Measurements from ENCODE around the gene PEX26. TPM values are rescaled to one million over a fixed set of nuclear protein-coding genes. Genes with fewer than 3 reads are reported as not detected.

PEX26 gene
- total and polyA plus RNA-seq, 2 donors (not counting 1 experiment from before 2014, with no cell fraction given), result 10.9 to 33.4 TPM

- H3K27ac Mint-ChIP-seq, result peak overlapping the region; percentile 0
- Histone ChIP-seq H3K36me3 (replicated peaks in 1 of 2; ENCODE audit: control extremely low read depth in 1 of 2, control insufficient read depth in 1 of 2, extremely low read depth in 1 of 2, insufficient read depth in 2 of 2, low read length in 1 of 2) (no peaks in the 10 kb centered on the region), H3K9ac (ENCODE audit: low read length) (no peak overlapping the region), H3K9me3 (ENCODE audit: control extremely low read depth in 1 of 3, control insufficient read depth in 2 of 3, insufficient read depth in 1 of 3, low read length in 2 of 3) (no peaks in the 10 kb centered on the region), H3K4me2 (replicated peaks; ENCODE audit: low read depth, low read length, poor library complexity, severe bottlenecking) (no peak overlapping the region), H3K27me3 (replicated peaks in 1 of 4; ENCODE audit: control extremely low read depth in 1 of 4, control insufficient read depth in 3 of 4, insufficient read depth in 4 of 4, low read length in 3 of 4) (no peaks in the 10 kb centered on the region), H3K4me3 (ENCODE audit: control extremely low read depth in 1 of 5, extremely low read depth in 1 of 5, insufficient read depth in 1 of 5, low read depth in 2 of 5, low read length in 4 of 5) (no peak overlapping the region), H3K4me1 (ENCODE audit: control insufficient read depth in 2 of 2, insufficient read depth in 2 of 2, low read length in 2 of 2) (peaks cover 6 to 14% of the 10 kb centered on the region in 2 donors), H3K27ac (ENCODE audit: low read length in 2 of 2) (no peak overlapping the region), H2AFZ (ENCODE audit: insufficient read depth, low read depth, low read length, poor library complexity, severe bottlenecking) (no peak overlapping the region), H3K79me2 (ENCODE audit: control insufficient read depth, insufficient read depth, low read length) (peaks cover 5% of the 10 kb centered on the region), H4K20me1 (ENCODE audit: control insufficient read depth, insufficient read depth, low read length, poor library complexity, severe bottlenecking) (no peaks in the 10 kb centered on the region)
- peak overlapping the region; percentile 87 for H3K4me3 Mint-ChIP-seq
- DNase-seq (no peak), ATAC-seq (ENCODE audit: low read depth) (no peak)
- no peaks in the 10 kb centered on the region for H3K27me3 Mint-ChIP-seq
- ChIA-PET CTCF (interaction anchor here (0.5 kb wide), 1 partner anchor 922 kb away, joined by 3 read pairs; no protein-coding TSS in a partner anchor), POLR2A (no interaction called here)
- intact Hi-C loops (cut with micrococcal nuclease), result no loop called here
- no peak for TF ChIP-seq CTCF (IDR thresholded peaks at IDR 0.05)
- TF ChIP-seq EZH2 (IDR thresholded peaks at IDR 0.05; ENCODE audit: borderline replicate concordance, insufficient read depth, low read depth, low read length, poor library complexity, severe bottlenecking), result no peak
- peaks cover 16% of the 10 kb centered on the region for H3K4me1 Mint-ChIP-seq
- 97% methylated on average over 10 of the region's 17 CpGs for WGBS (ENCODE audit: insufficient coverage)
- no peaks in the 10 kb centered on the region for H3K9me3 Mint-ChIP-seq (ENCODE audit: insufficient read depth)
These were observed 70.6 kb downstream of the PEX26 start for GRCh38 chr22:18148293-18148965.

DNA sequence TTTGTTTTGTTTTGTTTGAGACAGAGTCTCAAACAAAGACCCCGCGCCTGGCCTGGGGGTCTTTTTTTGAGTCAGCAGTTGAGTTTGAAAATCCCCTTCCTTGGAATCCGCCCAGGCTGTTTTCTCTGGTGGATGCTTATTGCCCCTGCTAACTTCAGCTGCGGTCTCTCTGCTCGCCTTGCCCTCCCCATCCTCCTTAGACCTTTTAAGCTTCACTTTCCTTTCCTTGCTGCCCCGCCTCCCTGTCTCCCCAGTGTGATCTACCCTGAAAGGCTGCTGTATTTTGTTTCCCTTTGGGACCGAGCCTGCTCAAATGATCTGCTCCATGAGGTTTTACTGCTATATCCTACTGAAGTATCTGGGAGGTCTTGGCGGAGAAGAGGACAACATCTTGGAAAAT lies 74.7 kb downstream of the PEX26 start:
- H3K36me3 ChIP-seq (replicated peaks in 1 of 2; ENCODE audit: control extremely low read depth in 1 of 2, control insufficient read depth in 1 of 2, extremely low read depth in 1 of 2, insufficient read depth in 2 of 2, low read length in 1 of 2), result no peaks in the 10 kb centered on the region
- ChIA-PET CTCF (no interaction called here), POLR2A (no interaction called here)
- ATAC-seq (ENCODE audit: low read depth) (no peak), DNase-seq (no peak)
- no peak overlapping the region for H3K9ac ChIP-seq (ENCODE audit: low read length)
- no peak for TF ChIP-seq EZH2 (IDR thresholded peaks at IDR 0.05; ENCODE audit: borderline replicate concordance, insufficient read depth, low read depth, low read length, poor library complexity, severe bottlenecking)
- no peak for TF ChIP-seq CTCF (IDR thresholded peaks at IDR 0.05)
- H3K27ac ChIP-seq (ENCODE audit: low read length in 2 of 2), result no peak overlapping the region
- Mint-ChIP-seq H3K27me3 (no peaks in the 10 kb centered on the region), H3K9me3 (ENCODE audit: insufficient read depth) (no peaks in the 10 kb centered on the region), H3K4me3 (peak overlapping the region; percentile 35), H3K4me1 (peaks cover 16% of the 10 kb centered on the region), H3K27ac (no peak overlapping the region)
- no peaks in the 10 kb centered on the region for H3K9me3 ChIP-seq (ENCODE audit: control extremely low read depth in 1 of 3, control insufficient read depth in 2 of 3, insufficient read depth in 1 of 3, low read length in 2 of 3)
- 76% methylated on average over 5 of the region's 8 CpGs for WGBS (ENCODE audit: insufficient coverage)
- H3K79me2 ChIP-seq (ENCODE audit: control insufficient read depth, insufficient read depth, low read length), result peaks cover 5% of the 10 kb centered on the region
- no peaks in the 10 kb centered on the region for H3K27me3 ChIP-seq (replicated peaks in 1 of 4; ENCODE audit: control extremely low read depth in 1 of 4, control insufficient read depth in 3 of 4, insufficient read depth in 4 of 4, low read length in 3 of 4)
- intact Hi-C loops (cut with micrococcal nuclease), result no loop called here
- no peak overlapping the region for H3K4me2 ChIP-seq (replicated peaks; ENCODE audit: low read depth, low read length, poor library complexity, severe bottlenecking)
- H3K4me1 ChIP-seq (ENCODE audit: control insufficient read depth in 2 of 2, insufficient read depth in 2 of 2, low read length in 2 of 2), result peaks cover 6 to 14% of the 10 kb centered on the region in 2 donors
- no peaks in the 10 kb centered on the region for H4K20me1 ChIP-seq (ENCODE audit: control insufficient read depth, insufficient read depth, low read length, poor library complexity, severe bottlenecking)
- no peak overlapping the region for H3K4me3 ChIP-seq (ENCODE audit: control extremely low read depth in 1 of 5, extremely low read depth in 1 of 5, insufficient read depth in 1 of 5, low read depth in 2 of 5, low read length in 4 of 5)
- no peak overlapping the region for H2AFZ ChIP-seq (ENCODE audit: insufficient read depth, low read depth, low read length, poor library complexity, severe bottlenecking)

Measured in B cell (primary cell).